SK-N-MC (cell line): ENCODE measurements around the gene OR2B3.
"Not testable (repeated sequence)": the region's sequence is repeated elsewhere in the genome, so short reads cannot be mapped to it uniquely, and the experiment has no call there.

ENCODE experiments used
- DNase-seq: peaks from one replicate; pipeline ENCODE4 v3.0.0-alpha.2; 2011; ENCODE audit warnings: low read depth, low spot score
- H3K27ac ChIP-seq: fragments of 200-600 bp; sonication (generic); 2 replicates; pipeline ENCODE4 v1.5.1; 2016; ENCODE audit warnings: mixed run types
- H3K36me3 ChIP-seq: fragments of 200-600 bp; sonication (generic); 2 replicates; pipeline ENCODE4 v1.6.1; 2017; ENCODE audit warnings: antibody characterized with exemption, low read length, mixed read lengths; ENCODE audit not compliant: insufficient read depth
- H3K4me3 ChIP-seq: fragments of 200-600 bp; sonication (generic); 2 replicates; pipeline ENCODE4 v1.5.1; 2016
- H3K9ac ChIP-seq: fragments of 200-600 bp; sonication (generic); 2 replicates; pipeline ENCODE4 v1.8.0; 2017; ENCODE audit warnings: mixed run types, mixed read lengths; ENCODE audit not compliant: insufficient read length
- H3K9me3 ChIP-seq: fragments of 200-600 bp; sonication (generic); 2 replicates; pipeline ENCODE4 v1.6.1; 2017; ENCODE audit warnings: low read depth, mild to moderate bottlenecking, antibody characterized with exemption, low read length, moderate library complexity, mixed read lengths
- EZH2 ChIP-seq: fragments of 200-600 bp; sonication (generic); IDR thresholded peaks from one replicate; pipeline ENCODE4 v1.6.1; 2017; ENCODE audit warnings: antibody characterized with exemption
- FOXP2 ChIP-seq: optimal IDR thresholded peaks from 2 replicates; pipeline ENCODE3; 2011; ENCODE audit warnings: mild to moderate bottlenecking, moderate library complexity; ENCODE audit not compliant: insufficient read depth; ENCODE audit errors: extremely low read length, control extremely low read depth
- POLR2AphosphoS5 ChIP-seq: IDR thresholded peaks from 2 replicates; pipeline ENCODE4 v1.6.1; 2012; ENCODE audit warnings: mild to moderate bottlenecking, low read depth, low read length, borderline replicate concordance

Gene OR2B3, protein sequence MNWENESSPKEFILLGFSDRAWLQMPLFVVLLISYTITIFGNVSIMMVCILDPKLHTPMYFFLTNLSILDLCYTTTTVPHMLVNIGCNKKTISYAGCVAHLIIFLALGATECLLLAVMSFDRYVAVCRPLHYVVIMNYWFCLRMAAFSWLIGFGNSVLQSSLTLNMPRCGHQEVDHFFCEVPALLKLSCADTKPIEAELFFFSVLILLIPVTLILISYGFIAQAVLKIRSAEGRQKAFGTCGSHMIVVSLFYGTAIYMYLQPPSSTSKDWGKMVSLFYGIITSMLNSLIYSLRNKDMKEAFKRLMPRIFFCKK

DNA sequence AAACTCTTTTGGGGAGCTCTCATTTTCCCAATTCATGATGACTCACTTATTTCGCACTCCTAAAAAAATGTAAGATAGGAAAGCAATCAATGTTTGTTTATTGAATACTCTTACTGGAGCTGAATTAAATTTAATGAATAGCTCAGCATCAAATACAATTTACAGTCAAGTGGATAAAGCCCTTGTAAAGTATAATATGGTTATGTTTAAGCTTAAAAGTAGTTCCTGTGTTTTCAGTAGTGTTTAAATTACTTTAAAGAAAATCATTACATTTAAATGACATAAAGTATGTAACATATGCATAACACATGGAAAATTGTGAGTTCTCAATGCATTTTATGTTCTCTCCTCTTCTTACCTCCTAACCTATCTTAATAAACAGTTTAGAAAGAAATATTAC lies at the start of gene OR2B3:
Gene OR2B3, minus strand, starts transcription at position 101 of the 400 bp plus-strand sequence. Its CDS starts 65 bp downstream, at position 36.
- Histone ChIP-seq H3K9me3 (no peaks in the 10 kb centered on the region), H3K27ac (no peak within 1 kb of the TSS), H3K36me3 (no peaks in the 10 kb centered on the region), H3K4me3 (no peak within 1 kb of the TSS), H3K9ac (no peak within 1 kb of the TSS)
- TF ChIP-seq EZH2 (no peak), POLR2AphosphoS5 (no peak), FOXP2 (no peak)
- no peak for DNase-seq

DNA sequence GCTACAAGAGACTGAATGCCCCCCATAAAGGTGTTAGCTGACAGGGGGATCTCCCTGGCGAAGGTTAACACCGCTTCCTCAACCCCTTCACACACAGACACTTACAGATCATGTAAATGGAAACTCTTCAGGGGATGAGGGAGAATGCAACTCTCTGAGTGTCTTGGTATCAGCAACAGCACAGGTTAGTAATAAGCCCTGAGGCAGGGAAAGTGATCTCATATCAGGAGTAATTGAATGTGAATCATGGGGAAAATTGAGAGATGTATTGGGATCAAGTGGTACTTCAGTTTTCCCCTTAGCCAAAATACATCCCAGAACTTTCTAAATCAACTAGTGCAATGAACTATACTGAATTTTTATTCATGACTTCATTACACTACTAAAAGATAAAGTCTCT lies 44.6 kb upstream of the OR2B3 start:
- H3K27ac ChIP-seq, result no peak overlapping the region
- no peaks in the 10 kb centered on the region for H3K36me3 ChIP-seq
- no peaks in the 10 kb centered on the region for H3K9me3 ChIP-seq
- no peak overlapping the region for H3K4me3 ChIP-seq
- no peak for DNase-seq
- no peak for TF ChIP-seq POLR2AphosphoS5
- TF ChIP-seq FOXP2, result no peak
- TF ChIP-seq EZH2, result no peak
- H3K9ac ChIP-seq, result no peak overlapping the region

DNA sequence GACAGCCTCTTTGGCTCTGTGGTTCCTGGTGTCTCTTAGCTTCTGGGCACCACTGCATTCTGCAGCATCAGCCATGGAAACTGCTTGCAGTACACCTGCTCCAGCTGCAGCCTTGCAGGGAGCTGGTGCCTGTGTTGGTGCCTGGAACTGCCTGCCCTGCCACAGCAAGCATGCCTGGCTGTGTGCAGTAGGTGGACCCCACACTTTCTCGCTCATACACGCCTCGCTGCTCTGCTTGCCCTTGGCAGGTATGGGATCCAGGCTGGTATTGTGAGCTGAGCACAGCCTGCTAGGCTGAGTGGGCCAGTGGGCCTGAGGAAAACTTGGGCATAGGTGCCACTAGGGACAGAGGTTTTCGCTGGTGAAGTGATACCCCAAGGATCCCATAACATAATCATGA lies 43.5 kb upstream of the OR2B3 start:
- no peak overlapping the region for H3K27ac ChIP-seq
- no peak overlapping the region for H3K4me3 ChIP-seq
- TF ChIP-seq EZH2, result no peak
- H3K9ac ChIP-seq, result no peak overlapping the region
- no peaks in the 10 kb centered on the region for H3K36me3 ChIP-seq
- DNase-seq, result no peak
- H3K9me3 ChIP-seq, result no peaks in the 10 kb centered on the region

DNA sequence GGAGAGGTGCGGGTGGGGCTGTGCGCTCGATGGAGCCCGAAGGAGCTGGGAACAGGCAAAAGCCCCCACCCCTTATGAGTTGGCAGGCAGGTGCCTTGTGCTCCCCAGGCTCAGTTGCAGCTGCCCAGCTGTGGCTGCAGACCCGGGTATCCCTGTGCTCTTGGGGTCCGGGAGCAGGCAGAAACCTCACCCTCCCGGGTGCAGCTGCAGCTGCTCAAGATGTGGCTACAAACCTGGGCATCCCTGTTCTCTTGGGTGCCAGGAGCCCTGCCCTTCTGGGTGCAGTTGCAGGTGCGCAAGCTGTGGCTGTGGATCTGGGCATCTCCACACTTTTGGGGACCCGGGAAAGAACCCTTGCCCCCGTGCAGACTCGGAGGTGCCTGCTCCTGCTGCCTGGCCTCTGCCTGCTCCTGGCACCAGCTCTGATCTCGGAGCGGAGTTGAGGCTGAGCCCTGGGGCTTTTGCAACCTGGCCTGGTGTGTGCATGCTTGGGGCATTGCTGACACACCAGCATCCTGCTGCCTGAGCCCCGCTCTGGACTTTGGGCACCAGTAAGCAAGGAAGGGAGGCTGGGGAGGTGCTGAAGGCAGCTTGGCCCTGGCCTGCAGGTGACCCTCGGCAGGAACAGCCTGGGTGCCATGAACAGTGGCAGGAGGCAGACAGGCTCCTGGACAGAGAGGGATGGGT lies 42.4 kb upstream of the OR2B3 start:
- no peak overlapping the region for H3K9ac ChIP-seq
- TF ChIP-seq FOXP2, result no peak
- TF ChIP-seq EZH2, result no peak
- no peak overlapping the region for H3K27ac ChIP-seq
- no peak overlapping the region for H3K4me3 ChIP-seq
- DNase-seq, result no peak
- H3K36me3 ChIP-seq, result no peaks in the 10 kb centered on the region
- no peaks in the 10 kb centered on the region for H3K9me3 ChIP-seq

DNA sequence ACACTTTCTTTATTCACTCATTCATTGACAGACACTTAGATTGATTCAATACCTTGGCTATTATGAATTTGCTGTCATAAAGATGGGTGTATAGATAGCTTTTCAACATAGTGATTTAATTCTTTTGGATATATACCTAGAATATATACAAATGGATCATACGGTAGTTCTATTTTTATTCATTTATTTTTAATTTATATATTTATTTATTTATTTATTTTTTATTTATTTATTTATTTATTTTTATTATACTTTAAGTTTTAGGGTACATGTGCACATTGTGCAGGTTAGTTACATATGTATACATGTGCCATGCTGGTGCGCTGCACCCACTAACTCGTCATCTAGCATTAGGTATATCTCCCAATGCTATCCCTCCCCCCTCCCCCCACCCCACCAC lies 27.9 kb upstream of the OR2B3 start:
- not testable (repeated sequence) for H3K9me3 ChIP-seq, H3K36me3 ChIP-seq, DNase-seq, H3K4me3 ChIP-seq, H3K27ac ChIP-seq, H3K9ac ChIP-seq

DNA sequence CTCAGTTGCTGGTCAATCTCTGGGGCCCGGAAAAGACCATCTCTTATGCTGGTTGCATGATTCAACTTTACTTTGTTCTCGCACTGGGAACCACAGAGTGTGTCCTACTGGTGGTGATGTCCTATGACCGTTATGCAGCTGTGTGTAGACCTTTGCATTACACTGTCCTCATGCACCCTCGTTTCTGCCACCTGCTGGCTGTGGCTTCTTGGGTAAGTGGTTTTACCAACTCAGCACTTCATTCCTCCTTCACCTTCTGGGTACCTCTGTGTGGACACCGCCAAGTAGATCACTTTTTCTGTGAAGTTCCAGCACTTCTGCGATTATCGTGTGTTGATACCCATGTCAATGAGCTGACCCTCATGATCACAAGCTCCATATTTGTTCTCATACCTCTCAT lies 25.0 kb upstream of the OR2B3 start:
- Histone ChIP-seq H3K9me3 (no peaks in the 10 kb centered on the region), H3K27ac (no peak overlapping the region), H3K36me3 (no peaks in the 10 kb centered on the region), H3K4me3 (no peak overlapping the region), H3K9ac (no peak overlapping the region)
- TF ChIP-seq EZH2, result no peak
- no peak for TF ChIP-seq POLR2AphosphoS5
- no peak for TF ChIP-seq FOXP2
- DNase-seq, result no peak

DNA sequence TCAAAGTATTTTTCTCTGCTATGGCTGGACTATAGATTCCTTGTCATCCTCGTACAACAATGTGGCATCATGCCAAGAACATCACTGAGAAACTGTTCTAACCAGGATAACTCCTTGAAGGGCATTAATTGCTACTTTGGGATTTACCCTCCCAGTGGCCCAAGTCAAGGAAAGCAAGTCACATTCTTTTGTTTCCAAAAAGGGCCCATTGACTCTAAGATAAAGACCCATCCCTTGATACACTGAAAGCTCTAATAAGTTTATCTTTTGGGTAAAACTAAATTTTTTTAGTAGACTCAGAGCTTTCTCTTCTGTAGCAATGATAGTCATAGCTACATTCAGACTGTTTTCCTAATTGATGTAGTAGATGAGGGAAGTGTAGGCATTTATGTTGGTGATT lies 20.6 kb upstream of the OR2B3 start, which contains the start of gene OR2J3:
Gene OR2J3, plus strand, starts transcription at position 301 of the 400 bp plus-strand sequence. CDS start 3,833 bp downstream, outside the sequence.
- Histone ChIP-seq H3K9me3 (no peaks in the 10 kb centered on the region), H3K4me3 (no peak within 1 kb of the TSS), H3K9ac (no peak within 1 kb of the TSS), H3K36me3 (no peaks in the 10 kb centered on the region), H3K27ac (no peak within 1 kb of the TSS)
- DNase-seq, result no peak
- TF ChIP-seq POLR2AphosphoS5 (no peak), EZH2 (no peak), FOXP2 (no peak)

DNA sequence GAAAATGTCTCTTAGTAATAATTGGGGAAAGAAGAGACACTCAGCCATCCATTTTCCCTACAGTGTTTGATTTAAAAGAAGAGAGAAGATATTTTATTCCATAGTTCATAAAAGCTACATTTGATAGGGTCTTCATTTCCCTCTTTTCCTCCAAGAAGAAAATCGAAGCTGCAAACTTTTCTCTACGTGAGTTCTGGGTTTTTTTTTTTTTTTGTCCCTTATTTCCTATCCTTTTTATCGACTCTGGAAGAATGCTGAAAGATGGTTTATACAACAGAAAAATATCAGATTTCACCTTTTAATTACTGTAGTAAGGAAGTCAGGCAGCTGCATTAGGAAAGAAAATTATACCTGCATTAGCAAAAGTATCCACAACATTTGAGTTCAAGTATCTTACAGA lies 12.1 kb upstream of the OR2B3 start, which contains the start of gene OR2J1:
Gene OR2J1, plus strand, starts transcription at position 301 of the 400 bp plus-strand sequence. CDS start 1,453 bp downstream, outside the sequence.
- Histone ChIP-seq H3K4me3 (no peak within 1 kb of the TSS), H3K9ac (no peak within 1 kb of the TSS), H3K9me3 (no peaks in the 10 kb centered on the region), H3K36me3 (no peaks in the 10 kb centered on the region), H3K27ac (no peak within 1 kb of the TSS)
- no peak for TF ChIP-seq POLR2AphosphoS5
- TF ChIP-seq FOXP2, result no peak
- TF ChIP-seq EZH2, result no peak
- DNase-seq, result no peak

DNA sequence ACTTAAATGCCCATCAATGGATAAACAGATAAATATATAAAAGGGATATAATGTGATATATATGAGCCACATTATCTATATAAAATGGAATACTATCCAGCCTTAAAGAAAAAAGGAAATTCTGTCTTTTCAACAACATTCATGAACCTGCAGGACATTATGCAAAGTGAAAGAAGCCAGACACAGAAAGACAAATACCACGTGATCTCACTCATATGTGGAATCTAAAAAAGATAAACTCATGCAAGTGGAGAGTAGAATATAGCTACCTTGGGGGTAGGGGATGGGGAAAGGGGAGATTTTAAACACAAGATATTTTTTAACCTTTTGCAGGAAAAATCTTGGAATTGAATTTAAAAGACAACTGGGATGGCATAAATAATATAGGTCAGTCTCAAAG lies 10.7 kb upstream of the OR2B3 start:
- no peaks in the 10 kb centered on the region for H3K9me3 ChIP-seq
- no peak for DNase-seq
- no peak overlapping the region for H3K9ac ChIP-seq
- H3K36me3 ChIP-seq, result no peaks in the 10 kb centered on the region
- H3K27ac ChIP-seq, result no peak overlapping the region
- TF ChIP-seq EZH2, result no peak
- TF ChIP-seq POLR2AphosphoS5, result no peak
- TF ChIP-seq FOXP2, result no peak
- no peak overlapping the region for H3K4me3 ChIP-seq
